ENCODE results near the gene SGCA.
A peak's percentile ranks its signal among the peaks of the same experiment; 100 is the strongest.

Gene SGCA

GRCh38 chr17:50125420-50125997 is 40.3 kb upstream of the SGCA start:
- TF ChIP-seq CEBPB (IDR thresholded peaks at IDR 0.05) (no peak), TCF12 (IDR thresholded peaks at IDR 0.05; ENCODE audit: low read depth) (no peak), EP300 (IDR thresholded peaks at IDR 0.05; ENCODE audit: borderline replicate concordance) (no peak), TAF1 (IDR thresholded peaks at IDR 0.05; ENCODE audit: low read depth) (no peak), REST (IDR thresholded peaks at IDR 0.05; ENCODE audit: low read depth) (no peak), MAX (IDR thresholded peaks at IDR 0.05) (no peak), RAD21 (IDR thresholded peaks at IDR 0.05; ENCODE audit: low read depth) (no peak), YY1 (IDR thresholded peaks at IDR 0.05; ENCODE audit: low read depth) (no peak), ZBTB7A (IDR thresholded peaks at IDR 0.05; ENCODE audit: low read depth) (no peak), TEAD4 (IDR thresholded peaks at IDR 0.05) (no peak), USF1 (IDR thresholded peaks at IDR 0.05) (no peak), NFIC (IDR thresholded peaks at IDR 0.05) (no peak), FOXM1 (IDR thresholded peaks at IDR 0.05; ENCODE audit: borderline replicate concordance, low read depth) (no peak), CREB1 (IDR thresholded peaks at IDR 0.05; ENCODE audit: low read depth) (no peak), EGR1 (IDR thresholded peaks at IDR 0.05) (no peak)

- TF ChIP-seq EGR1 (IDR thresholded peaks at IDR 0.05) (no peak), ZBTB7A (IDR thresholded peaks at IDR 0.05; ENCODE audit: low read depth) (no peak), NFIC (IDR thresholded peaks at IDR 0.05) (no peak), TCF12 (IDR thresholded peaks at IDR 0.05; ENCODE audit: low read depth) (no peak), TEAD4 (IDR thresholded peaks at IDR 0.05) (no peak), EP300 (IDR thresholded peaks at IDR 0.05; ENCODE audit: borderline replicate concordance) (no peak), YY1 (IDR thresholded peaks at IDR 0.05; ENCODE audit: low read depth) (no peak), FOXM1 (IDR thresholded peaks at IDR 0.05; ENCODE audit: borderline replicate concordance, low read depth) (no peak), CEBPB (IDR thresholded peaks at IDR 0.05) (no peak), USF1 (IDR thresholded peaks at IDR 0.05) (no peak), CREB1 (IDR thresholded peaks at IDR 0.05; ENCODE audit: low read depth) (no peak), MAX (IDR thresholded peaks at IDR 0.05) (no peak), RAD21 (IDR thresholded peaks at IDR 0.05; ENCODE audit: low read depth) (no peak)
These were observed 38.0 kb upstream of the SGCA start for GRCh38 chr17:50127697-50128361.

- TF ChIP-seq TAF1 (IDR thresholded peaks at IDR 0.05; ENCODE audit: low read depth) (no peak), FOXM1 (IDR thresholded peaks at IDR 0.05; ENCODE audit: borderline replicate concordance, low read depth) (no peak), RAD21 (IDR thresholded peaks at IDR 0.05; ENCODE audit: low read depth) (no peak), REST (IDR thresholded peaks at IDR 0.05; ENCODE audit: low read depth) (no peak), TCF12 (IDR thresholded peaks at IDR 0.05; ENCODE audit: low read depth) (no peak), CEBPB (IDR thresholded peaks at IDR 0.05) (no peak), ZBTB7A (IDR thresholded peaks at IDR 0.05; ENCODE audit: low read depth) (no peak), CREB1 (IDR thresholded peaks at IDR 0.05; ENCODE audit: low read depth) (no peak), EGR1 (IDR thresholded peaks at IDR 0.05) (no peak), NFIC (IDR thresholded peaks at IDR 0.05) (no peak), MAX (IDR thresholded peaks at IDR 0.05) (no peak; the same call in 1 of the 2 replicates), TEAD4 (IDR thresholded peaks at IDR 0.05) (no peak), YY1 (IDR thresholded peaks at IDR 0.05; ENCODE audit: low read depth) (no peak), USF1 (IDR thresholded peaks at IDR 0.05) (no peak), EP300 (IDR thresholded peaks at IDR 0.05; ENCODE audit: borderline replicate concordance) (no peak)
These were observed 37.1 kb upstream of the SGCA start for GRCh38 chr17:50128441-50129352.

GRCh38 chr17:50129353-50129727 is 36.5 kb upstream of the SGCA start:
- TF ChIP-seq CEBPB (IDR thresholded peaks at IDR 0.05) (no peak), MAX (IDR thresholded peaks at IDR 0.05) (0 out of 2 replicates have a peak, but pooled peaks have one; percentile 3), RAD21 (IDR thresholded peaks at IDR 0.05; ENCODE audit: low read depth) (no peak), REST (IDR thresholded peaks at IDR 0.05; ENCODE audit: low read depth) (no peak), USF1 (IDR thresholded peaks at IDR 0.05) (no peak), EP300 (IDR thresholded peaks at IDR 0.05; ENCODE audit: borderline replicate concordance) (no peak)
